Measurements from ENCODE around the gene SNX10. TPM values are rescaled to one million over a fixed set of nuclear protein-coding genes. Genes with fewer than 3 reads are reported as not detected.

Gene SNX10
- total and polyA plus RNA-seq, 2 of the 4 experiments (the other 2 are of a cell fraction) = not detected

DNA sequence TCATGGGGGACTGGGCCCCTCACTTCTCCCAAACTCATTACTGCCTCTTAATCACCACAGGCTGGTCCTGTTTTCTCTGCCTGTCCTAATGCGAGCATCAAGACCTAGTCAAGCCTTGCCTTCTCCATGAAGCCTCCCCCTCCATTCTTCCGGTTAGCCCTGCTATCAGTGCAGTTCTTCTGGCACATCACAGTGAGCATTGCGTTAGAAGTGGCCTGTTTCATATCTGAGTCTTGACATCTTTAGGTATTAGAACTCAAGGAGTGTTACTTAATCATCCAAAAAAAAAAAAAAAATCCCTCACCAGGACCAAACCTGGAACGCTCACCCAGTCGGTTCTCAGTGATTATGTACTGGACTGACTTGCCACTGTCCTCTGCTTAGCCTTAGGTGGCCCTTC lies 17.4 kb downstream of the SNX10 start:
- Histone ChIP-seq H2AK5ac (ENCODE audit: low read depth, low read length) (no peak overlapping the region), H3K36me3 (ENCODE audit: control insufficient read depth, insufficient read depth, low read length) (no peaks in the 10 kb centered on the region), H3K14ac (replicated peaks; ENCODE audit: low read depth, low read length) (no peak overlapping the region), H3K56ac (ENCODE audit: extremely low read depth, insufficient read depth, low read length) (no peak overlapping the region), H4K8ac (ENCODE audit: low read depth in 2 of 2, low read length in 2 of 2) (no peak overlapping the region), H4K5ac (ENCODE audit: low read depth, low read length) (no peak overlapping the region), H3K23ac (ENCODE audit: low read depth, low read length) (no peak overlapping the region), H3K4me1 (ENCODE audit: control insufficient read depth, insufficient read depth, low read length) (no peaks in the 10 kb centered on the region), H3K27me3 (ENCODE audit: control insufficient read depth, insufficient read depth, low read length) (no peaks in the 10 kb centered on the region; the same call in 1 of the 2 replicates), H3K9me3 (ENCODE audit: control insufficient read depth, insufficient read depth, low read length) (no peaks in the 10 kb centered on the region), H3K9me1 (ENCODE audit: insufficient read depth, low read length) (no peaks in the 10 kb centered on the region), H3K4ac (ENCODE audit: low read depth, low read length) (no peak overlapping the region), H3K27ac (ENCODE audit: insufficient read depth, low read length) (no peak overlapping the region), H3K18ac (ENCODE audit: low read depth, low read length) (no peak overlapping the region), H2AFZ (replicated peaks; ENCODE audit: low read length, poor library complexity) (no peak overlapping the region), H2BK5ac (ENCODE audit: low read depth, low read length, poor library complexity, severe bottlenecking) (no peak overlapping the region), H3K79me1 (ENCODE audit: low read depth in 1 of 2, low read length in 2 of 2) (no peaks in the 10 kb centered on the region), H3K4me3 (ENCODE audit: insufficient read depth, low read depth, low read length) (no peak overlapping the region), H3K4me2 (ENCODE audit: low read depth, low read length) (no peak overlapping the region), H2BK15ac (ENCODE audit: low read depth, low read length) (no peak overlapping the region), H4K91ac (ENCODE audit: insufficient read depth, low read depth, low read length) (no peak overlapping the region), H2BK120ac (ENCODE audit: low read depth, low read length) (no peak overlapping the region), H3K9ac (ENCODE audit: low read depth, low read length) (no peak overlapping the region), H4K20me1 (ENCODE audit: insufficient read depth, low read length) (no peaks in the 10 kb centered on the region), H2BK20ac (ENCODE audit: low read depth, low read length) (no peak overlapping the region), H2AK9ac (replicated peaks; ENCODE audit: low read depth, low read length, poor library complexity) (no peak overlapping the region)
- BruUV-seq (replicated peaks) = no TSS peak
- CTCF ChIA-PET = interaction anchor here (0.6 kb wide), 1 partner anchor 372 kb away, joined by 9 read pairs; no protein-coding TSS in a partner anchor
- ATAC-seq (ENCODE audit: low read depth) (no peak), DNase-seq (no peak)
- TF ChIP-seq CTCF (conservative IDR thresholded peaks at IDR 0.05; ENCODE audit: low read depth, low read length) = no peak
- no peak for TF ChIP-seq POLR2A (IDR thresholded peaks at IDR 0.05; ENCODE audit: low read depth, low read length)
- no peak for TF ChIP-seq SMC3 (IDR thresholded peaks at IDR 0.05; ENCODE audit: low read depth, low read length)
- no peak for TF ChIP-seq USF2 (IDR thresholded peaks at IDR 0.05; ENCODE audit: low read depth, low read length)
- no peak for TF ChIP-seq BHLHE40 (IDR thresholded peaks at IDR 0.05; ENCODE audit: low read depth, low read length)
- TF ChIP-seq RFX5 (IDR thresholded peaks at IDR 0.05; ENCODE audit: low read depth, low read length) = no peak
- no peak for TF ChIP-seq ELK1 (IDR thresholded peaks at IDR 0.05; ENCODE audit: borderline replicate concordance, low read depth, low read length)
- no peak for TF ChIP-seq CEBPB (IDR thresholded peaks at IDR 0.05; ENCODE audit: low read depth, low read length)
- no peak for TF ChIP-seq RAD21 (IDR thresholded peaks at IDR 0.05; ENCODE audit: low read length)
- no peak for TF ChIP-seq MAZ (IDR thresholded peaks at IDR 0.05; ENCODE audit: borderline replicate concordance, low read depth, low read length)
- no peak for TF ChIP-seq CHD1 (IDR thresholded peaks at IDR 0.05; ENCODE audit: low read depth, low read length)
- dilution Hi-C loops (cut with HindIII; ENCODE audit: low sequenced_read_pairs, unreplicated experiment) = no loop called here
- intact Hi-C loops (cut with micrococcal nuclease) = no loop called here
- 83% methylated on average over 2 of the region's 5 CpGs; no CpG with 5 or more reads in 1 of the 2 experiments for WGBS, 2 experiments (ENCODE audit: extremely low coverage in 2 of 2, insufficient read length in 1 of 2)
- in situ Hi-C loops (cut with MboI; ENCODE audit: low sequenced_read_pairs) = no loop called here
- POLR2A ChIA-PET (ENCODE audit: unreplicated experiment) = no interaction called here

Data from IMR-90 (cell line).